NOMO-1 treated with dmso at 0.1 percent for 144 hours (cell line): ENCODE measurements around the gene TGFB1.

ENCODE experiments used
- DNase-seq: peaks from one replicate; lab custom pipeline; 2025; ENCODE audit not compliant: unreplicated experiment; lab: John Stamatoyannopoulos, UW

The TGFB1 gene

DNA sequence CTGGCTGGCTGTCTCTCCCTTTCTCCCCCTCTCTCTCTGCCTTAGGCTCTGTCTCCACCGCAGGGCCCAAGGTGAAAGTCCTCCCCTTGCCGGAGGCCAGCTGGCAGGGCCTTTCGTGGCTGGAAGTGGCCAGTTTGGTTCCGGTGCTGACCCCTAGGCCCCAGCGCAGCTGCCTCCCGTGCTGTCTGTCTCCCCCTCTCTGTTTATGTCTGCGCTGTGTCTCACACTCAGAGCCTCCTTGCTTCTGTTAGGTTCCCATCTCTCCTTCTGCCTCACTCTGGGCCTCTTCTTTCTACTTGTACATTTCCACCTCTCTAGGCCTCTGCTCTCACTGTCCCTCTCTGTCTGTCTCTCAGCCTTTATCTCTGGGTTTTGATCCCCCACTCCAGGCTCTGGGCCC, 30.7 kb downstream of the TGFB1 start:
- no peak for DNase-seq

GRCh38 chr19:41322451-41322850, 31.3 kb downstream of the TGFB1 start:
- no peak for DNase-seq

- DNase-seq = no peak
Measured at GRCh38 chr19:41321600-41322270, 32.0 kb downstream of the TGFB1 start.

DNA sequence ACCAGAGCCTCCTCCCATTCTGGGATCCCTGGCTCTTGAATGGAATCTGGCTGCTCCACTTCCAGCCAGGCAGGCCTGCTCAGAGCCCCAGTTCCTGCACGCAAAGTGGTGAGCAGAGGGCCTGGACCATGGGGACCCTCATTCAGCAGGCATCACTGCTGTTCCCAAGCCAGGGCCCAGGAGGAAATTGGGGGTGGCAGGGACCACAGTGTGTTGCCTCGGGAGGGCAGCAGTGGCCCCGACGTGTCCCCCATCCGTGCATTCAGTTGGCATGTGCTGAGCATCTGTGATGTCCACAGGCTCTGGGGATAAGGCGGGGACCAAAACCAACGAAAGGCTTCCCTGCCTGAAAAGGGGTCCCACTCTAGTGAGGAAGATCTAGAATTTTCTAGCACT, 32.5 kb downstream of the TGFB1 start:
- DNase-seq = no peak

- DNase-seq = no peak
Measured at GRCh38 chr19:41320568-41320967, 33.2 kb downstream of the TGFB1 start.

- no peak for DNase-seq
Measured at GRCh38 chr19:41320185-41320518, 33.6 kb downstream of the TGFB1 start.

- DNase-seq = no peak
Measured at GRCh38 chr19:41319500-41320184, 34.1 kb downstream of the TGFB1 start.

DNA sequence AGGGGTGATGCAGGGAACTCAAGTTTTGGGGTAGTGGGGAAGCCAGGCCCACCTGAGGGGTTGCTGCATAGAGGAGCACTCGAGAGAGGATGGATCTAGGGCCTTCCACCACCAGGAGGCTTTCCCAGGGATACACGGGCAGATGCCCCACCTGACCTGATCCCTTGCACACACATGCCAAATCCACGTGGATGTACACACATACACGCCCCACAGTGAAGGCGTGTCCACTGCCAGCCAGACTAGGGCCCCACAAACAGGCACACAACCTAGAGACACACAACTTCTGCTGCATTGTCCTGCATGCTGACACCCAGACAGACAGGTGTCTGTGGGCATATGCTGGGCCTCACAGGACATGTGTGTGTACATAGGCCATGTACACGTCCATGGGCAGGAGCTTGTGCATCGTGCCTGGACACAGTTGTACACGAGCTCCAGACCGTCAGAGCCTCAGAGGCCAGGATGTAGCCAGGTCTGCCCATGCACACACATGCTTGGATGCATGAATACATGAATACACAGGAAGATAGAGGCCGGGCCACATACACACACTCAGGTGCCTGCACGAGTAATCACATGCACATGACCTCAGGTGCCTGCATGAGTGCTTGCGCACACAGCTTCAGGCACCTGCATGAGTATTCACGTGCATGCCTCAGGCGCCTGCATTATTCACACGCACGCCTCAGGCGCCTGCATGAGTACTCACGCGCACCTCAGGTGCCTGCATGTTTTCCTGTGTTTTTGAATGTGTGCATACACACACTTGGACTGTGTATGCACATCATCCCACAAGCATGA, 34.8 kb downstream of the TGFB1 start:
- no peak for DNase-seq

GRCh38 chr19:41316306-41316920, 37.3 kb downstream of the TGFB1 start:
- no peak for DNase-seq

DNA sequence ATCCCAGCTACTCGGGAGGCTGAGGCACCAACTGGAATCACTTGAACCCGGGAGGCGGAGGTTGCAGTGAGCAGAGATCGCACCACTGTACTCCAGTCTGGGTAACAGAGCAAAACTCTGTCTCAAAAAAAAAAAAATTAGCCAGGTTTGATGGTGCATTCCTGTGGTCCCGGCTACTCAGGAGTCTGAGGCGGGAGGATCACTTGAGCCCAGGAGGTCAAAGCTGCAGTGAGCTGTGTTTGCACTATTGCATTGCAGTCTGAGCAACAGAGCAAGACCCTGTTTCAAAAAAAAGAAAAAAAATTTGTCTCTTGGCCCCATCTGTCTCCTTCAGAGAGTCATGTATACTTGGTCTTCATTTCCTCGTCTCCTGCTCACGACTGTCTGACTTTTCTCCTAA, 42.1 kb downstream of the TGFB1 start:
- no peak for DNase-seq

- DNase-seq = no peak
Measured at GRCh38 chr19:41311072-41311471, 42.6 kb downstream of the TGFB1 start.

- DNase-seq = peak; percentile 78
Measured at GRCh38 chr19:41310033-41310831, 43.5 kb downstream of the TGFB1 start, which contains the start of gene CCDC97. CCDC97 (plus strand) TSS chr19:41310172; CDS start chr19:41310311, 139 bp downstream.

- DNase-seq = no peak
Measured at GRCh38 chr19:41309180-41310032, 44.3 kb downstream of the TGFB1 start.

GRCh38 chr19:41308450-41309179, 45.1 kb downstream of the TGFB1 start:
- peak; percentile 36 for DNase-seq

DNA sequence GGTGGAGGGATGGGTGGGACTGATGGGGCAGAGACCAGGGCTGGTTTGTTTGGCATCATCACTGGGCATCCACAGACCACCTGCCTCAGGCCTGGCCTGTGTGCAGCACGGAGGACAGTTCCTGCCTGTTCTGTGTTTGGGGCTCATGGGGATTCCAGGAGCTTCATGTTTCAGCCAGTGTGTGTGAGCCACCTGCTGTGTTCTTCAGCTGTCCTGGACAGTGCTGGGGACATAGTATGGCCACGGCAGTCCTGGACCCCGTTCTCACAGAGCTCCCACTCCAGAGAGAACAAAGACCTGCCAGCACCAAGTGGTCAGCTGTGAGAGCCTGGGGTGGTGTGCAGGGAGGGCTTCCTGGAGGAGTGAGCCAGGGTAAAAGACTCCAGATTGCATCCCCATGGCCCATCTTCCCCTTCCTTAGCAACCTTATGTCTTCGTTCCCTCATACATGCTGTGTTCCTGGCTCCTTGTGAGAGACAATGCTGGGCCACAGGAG, 45.7 kb downstream of the TGFB1 start:
- no peak for DNase-seq

- no peak for DNase-seq
Measured at GRCh38 chr19:41307090-41307875, 46.4 kb downstream of the TGFB1 start.

GRCh38 chr19:41305927-41306793, 47.6 kb downstream of the TGFB1 start:
- no peak for DNase-seq
